GM12878 (cell line): ENCODE results near the gene BOD1L2. TPM values are rescaled to one million over a fixed set of nuclear protein-coding genes. Genes with fewer than 3 reads are reported as not detected.

Experiments
- ATAC-seq: fragments of 200-7000 bp; cut with Tn5 transposase; 3 replicates; pipeline ENCODE4 v1.9.1; 2020; ENCODE audit warnings: mild to moderate bottlenecking, moderate library complexity
- BruUV-seq: library from RNA; stranded (reverse); fragments of 400-500 nt; replicated peaks from 2 replicates; lab custom pipeline; 2021; lab: Mats Ljungman, UMichigan
- CTCF ChIA-PET: fragments of 300-600 bp; sonication (Branson Sonifier 250); formaldehyde crosslinking; extraction: SDS; loops from one replicate; lab custom pipeline; 2021; ENCODE audit warnings: inconsistent platforms; lab: Yijun Ruan, JAX
- POLR2A ChIA-PET: fragments of 350-600 bp; formaldehyde crosslinking; extraction: SDS; loops from one replicate; lab custom pipeline; 2021; ENCODE audit warnings: inconsistent platforms; lab: Charles Lee
- RAD21 ChIA-PET: fragments of 300-600 bp; sonication (Branson Sonifier 250); formaldehyde crosslinking; loops from one replicate; lab custom pipeline; 2023; ENCODE audit warnings: antibody characterized with exemption; ENCODE audit not compliant: unreplicated experiment; lab: Charles Lee
- SMC1A ChIA-PET: fragments of 300-600 bp; sonication (Branson Sonifier 250); formaldehyde crosslinking; loops from one replicate; lab custom pipeline; 2023; ENCODE audit not compliant: unreplicated experiment, uncharacterized antibody; lab: Charles Lee
- DNase-seq: peaks from one replicate; pipeline ENCODE4 v3.0.0-alpha.2; 2011; ENCODE audit warnings: low read depth, low spot score
- FAIRE-seq: peaks from 3 replicates; lab custom pipeline; 2011; peaks lifted over from hg19 to GRCh38; lab: Jason Lieb, UNC
- H2AFZ ChIP-seq: 2 replicates; pipeline ENCODE4 v1.6.0; 2011; ENCODE audit warnings: low read depth, low read length, control low read depth; ENCODE audit not compliant: control insufficient read depth
- H3K27ac ChIP-seq: 2 replicates; pipeline ENCODE4 v1.5.1; 2011; ENCODE audit warnings: control low read depth; ENCODE audit not compliant: control insufficient read depth, insufficient read depth
- H3K27me3 ChIP-seq, 2 experiments: replicated peaks in 1 of 2; 2 replicates each; pipeline versions ENCODE4 v1.6.0 to v1.6.1; 2011; ENCODE audit warnings: low read length in 1 of 2; ENCODE audit not compliant: control insufficient read depth in 2 of 2, insufficient read depth in 2 of 2
- H3K36me3 ChIP-seq, 2 experiments: 2 replicates each; pipeline ENCODE4 v1.5.1; 2011; ENCODE audit warnings: low read length in 1 of 2; ENCODE audit not compliant: control insufficient read depth in 2 of 2, insufficient read depth in 2 of 2
- H3K4me1 ChIP-seq: 2 replicates; pipeline ENCODE4 v1.6.1; 2011; ENCODE audit warnings: mild to moderate bottlenecking, low read length, moderate library complexity, mixed read lengths; ENCODE audit not compliant: control insufficient read depth, insufficient read depth
- H3K4me2 ChIP-seq: 2 replicates; pipeline ENCODE4 v1.6.0; 2011; ENCODE audit warnings: control low read depth; ENCODE audit not compliant: control insufficient read depth, insufficient read depth
- H3K4me3 ChIP-seq: fragments of 200-600 bp; sonication (generic); 2 replicates; pipeline ENCODE4 v1.5.1; 2016
- H3K79me2 ChIP-seq: 2 replicates; pipeline ENCODE4 v1.6.0; 2011; ENCODE audit warnings: low read length; ENCODE audit not compliant: control insufficient read depth, insufficient read depth
- H3K9ac ChIP-seq: 2 replicates; pipeline ENCODE4 v1.8.0; 2011; ENCODE audit warnings: low read length, control low read depth, mixed read lengths; ENCODE audit not compliant: control insufficient read depth, insufficient read depth
- H3K9me3 ChIP-seq: replicated peaks from 3 replicates; pipeline ENCODE4 v1.5.1; 2011; ENCODE audit warnings: mild to moderate bottlenecking, low read length; ENCODE audit not compliant: control insufficient read depth, insufficient read depth
- H4K20me1 ChIP-seq: 2 replicates; pipeline ENCODE4 v1.6.0; 2011; ENCODE audit not compliant: control insufficient read depth, insufficient read depth
- BHLHE40 ChIP-seq, 2 experiments: fragments of 450-650 bp in 1 of 2; IDR thresholded peaks; 2 replicates each; pipeline ENCODE4 v1.6.1; 2011 to 2017; ENCODE audit warnings: low read depth in 2 of 2, borderline replicate concordance in 1 of 2, improper control_type of control experiment in 1 of 2, low read length in 1 of 2, mild to moderate bottlenecking in 1 of 2
- EED ChIP-seq: sonication (generic); IDR thresholded peaks from 2 replicates; pipeline ENCODE4 v1.6.1; 2016; ENCODE audit warnings: antibody characterized with exemption, low read depth
- RAD21 ChIP-seq: IDR thresholded peaks from 2 replicates; pipeline ENCODE4 v1.6.1; 2011; ENCODE audit warnings: mild to moderate bottlenecking, low read depth, low read length, moderate library complexity; ENCODE audit not compliant: insufficient read depth
- RBBP5 ChIP-seq: fragments of 200-600 bp; sonication (generic); conservative IDR thresholded peaks from 2 replicates; pipeline ENCODE4 v1.6.1; 2016
- RELA ChIP-seq: fragments of 450-650 bp; IDR thresholded peaks from 2 replicates; pipeline ENCODE4 v1.8.0; 2014; ENCODE audit warnings: borderline replicate concordance; ENCODE audit not compliant: partially characterized antibody
- in situ Hi-C: fragments of 300-500 bp; cut with MboI; formaldehyde crosslinking; loops from 9 replicates; pipeline ENCODE4 v1.14.3; 2018; ENCODE audit warnings: mixed read lengths
- intact Hi-C: fragments of 100-400 bp; cut with micrococcal nuclease; formaldehyde crosslinking; loops from one replicate; pipeline ENCODE4 v1.14.2; 2022; ENCODE audit not compliant: unreplicated experiment
- polyA plus RNA-seq, 11 experiments: library from polyadenylated mRNA; depleted of rRNA in 4 of 11; unstranded in 6 of 11; stranded (reverse) in 5 of 11; fragments of >200 nt; fragmentation: Nextera tagmentation in 4 of 11; fragmentation: Illumina TruSeq in 1 of 11; extraction: Ambion mirVana in 4 of 11; extraction: Trizol in 1 of 11; gene quantifications; 1 replicate in 1 of 11; 2 replicates in 10 of 11; pipeline versions ENCODE4 v1.2.1 to v1.2.3, GENCODE V29; 2011 to 2016; ENCODE audit warnings: inconsistent platforms in 2 of 11, missing spikeins in 2 of 11, low read depth in 1 of 11
- total RNA-seq, 4 experiments: library from RNA; depleted of rRNA in 3 of 4; stranded (reverse); fragments of >200 nt in 3 of 4; fragmentation: Illumina TruSeq in 1 of 4; extraction: Trizol in 1 of 4; gene quantifications; 2 replicates each; pipeline versions ENCODE4 v1.2.1 to v1.2.3, GENCODE V29; 2013 to 2021
- TF ChIP-seq, protein P1 (sequence below): IDR thresholded peaks from 2 replicates; pipeline ENCODE4 v1.6.1; 2012; ENCODE audit warnings: improper control_type of control experiment, low read depth, low read length; ENCODE audit not compliant: insufficient replicate concordance
- TF ChIP-seq, protein P2 (sequence below): fragments of 450-650 bp; IDR thresholded peaks from 2 replicates; pipeline ENCODE4 v1.6.1; 2017; ENCODE audit warnings: borderline replicate concordance
- TF ChIP-seq, protein P3 (sequence below): fragments of 450-650 bp; IDR thresholded peaks from 2 replicates; pipeline ENCODE4 v1.6.1; 2018; ENCODE audit warnings: mild to moderate bottlenecking, low read depth, moderate library complexity; ENCODE audit not compliant: partially characterized antibody
- TF ChIP-seq, protein P4 (sequence below): IDR thresholded peaks from 2 replicates; pipeline ENCODE4 v1.6.1; 2012; ENCODE audit warnings: mild to moderate bottlenecking, low read depth, low read length

The BOD1L2 gene
- total and polyA plus RNA-seq, 10 of the 15 experiments (the other 5 are each of a cell fraction or from before 2014, with no cell fraction given): not detected

DNA sequence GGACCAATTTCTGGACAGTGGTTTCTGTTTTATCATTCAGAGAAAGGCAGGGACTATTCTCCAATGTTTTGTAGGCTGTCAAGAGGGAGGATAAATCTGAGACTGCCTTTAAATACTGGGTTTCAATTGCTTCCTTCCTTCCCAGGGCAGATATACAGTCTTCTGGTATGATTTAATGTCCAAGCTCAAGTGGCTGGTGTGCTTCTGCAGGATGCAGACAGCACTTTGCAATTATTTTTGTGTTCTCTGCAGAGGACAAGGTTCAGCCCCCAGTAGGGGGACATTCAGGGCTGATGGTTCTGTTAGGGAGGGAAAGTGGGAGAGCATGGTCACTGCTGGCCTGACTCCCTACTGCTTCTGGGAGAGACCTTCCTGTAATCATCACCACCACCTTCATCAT, 4.6 kb upstream of the BOD1L2 start:
- ATAC-seq (no peak), DNase-seq (no peak), FAIRE-seq (no peak)
- ChIA-PET RAD21 (no interaction called here), SMC1A (interaction anchor here (0.6 kb wide), 1 partner anchor 187 kb away, joined by 3 read pairs; no protein-coding TSS in a partner anchor), POLR2A (no interaction called here), CTCF (no interaction called here)
- Histone ChIP-seq H3K36me3 (no peaks in the 10 kb centered on the region), H3K27ac (no peak overlapping the region), H2AFZ (no peak overlapping the region), H3K9ac (no peak overlapping the region), H3K9me3 (no peaks in the 10 kb centered on the region; the same call in 2 of the 3 replicates), H3K79me2 (no peaks in the 10 kb centered on the region), H3K4me2 (no peak overlapping the region), H3K27me3 (no peaks in the 10 kb centered on the region), H3K4me1 (no peaks in the 10 kb centered on the region), H3K4me3 (no peak overlapping the region), H4K20me1 (no peaks in the 10 kb centered on the region)
- no TSS peak for BruUV-seq
- in situ Hi-C loops: no loop called here
- intact Hi-C loops: no loop called here
- TF ChIP-seq, protein P1, sequence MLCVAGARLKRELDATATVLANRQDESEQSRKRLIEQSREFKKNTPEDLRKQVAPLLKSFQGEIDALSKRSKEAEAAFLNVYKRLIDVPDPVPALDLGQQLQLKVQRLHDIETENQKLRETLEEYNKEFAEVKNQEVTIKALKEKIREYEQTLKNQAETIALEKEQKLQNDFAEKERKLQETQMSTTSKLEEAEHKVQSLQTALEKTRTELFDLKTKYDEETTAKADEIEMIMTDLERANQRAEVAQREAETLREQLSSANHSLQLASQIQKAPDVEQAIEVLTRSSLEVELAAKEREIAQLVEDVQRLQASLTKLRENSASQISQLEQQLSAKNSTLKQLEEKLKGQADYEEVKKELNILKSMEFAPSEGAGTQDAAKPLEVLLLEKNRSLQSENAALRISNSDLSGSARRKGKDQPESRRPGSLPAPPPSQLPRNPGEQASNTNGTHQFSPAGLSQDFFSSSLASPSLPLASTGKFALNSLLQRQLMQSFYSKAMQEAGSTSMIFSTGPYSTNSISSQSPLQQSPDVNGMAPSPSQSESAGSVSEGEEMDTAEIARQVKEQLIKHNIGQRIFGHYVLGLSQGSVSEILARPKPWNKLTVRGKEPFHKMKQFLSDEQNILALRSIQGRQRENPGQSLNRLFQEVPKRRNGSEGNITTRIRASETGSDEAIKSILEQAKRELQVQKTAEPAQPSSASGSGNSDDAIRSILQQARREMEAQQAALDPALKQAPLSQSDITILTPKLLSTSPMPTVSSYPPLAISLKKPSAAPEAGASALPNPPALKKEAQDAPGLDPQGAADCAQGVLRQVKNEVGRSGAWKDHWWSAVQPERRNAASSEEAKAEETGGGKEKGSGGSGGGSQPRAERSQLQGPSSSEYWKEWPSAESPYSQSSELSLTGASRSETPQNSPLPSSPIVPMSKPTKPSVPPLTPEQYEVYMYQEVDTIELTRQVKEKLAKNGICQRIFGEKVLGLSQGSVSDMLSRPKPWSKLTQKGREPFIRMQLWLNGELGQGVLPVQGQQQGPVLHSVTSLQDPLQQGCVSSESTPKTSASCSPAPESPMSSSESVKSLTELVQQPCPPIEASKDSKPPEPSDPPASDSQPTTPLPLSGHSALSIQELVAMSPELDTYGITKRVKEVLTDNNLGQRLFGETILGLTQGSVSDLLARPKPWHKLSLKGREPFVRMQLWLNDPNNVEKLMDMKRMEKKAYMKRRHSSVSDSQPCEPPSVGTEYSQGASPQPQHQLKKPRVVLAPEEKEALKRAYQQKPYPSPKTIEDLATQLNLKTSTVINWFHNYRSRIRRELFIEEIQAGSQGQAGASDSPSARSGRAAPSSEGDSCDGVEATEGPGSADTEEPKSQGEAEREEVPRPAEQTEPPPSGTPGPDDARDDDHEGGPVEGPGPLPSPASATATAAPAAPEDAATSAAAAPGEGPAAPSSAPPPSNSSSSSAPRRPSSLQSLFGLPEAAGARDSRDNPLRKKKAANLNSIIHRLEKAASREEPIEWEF: no peak
- no peak for TF ChIP-seq BHLHE40 (IDR thresholded peaks at IDR 0.05; ENCODE audit: borderline replicate concordance in 1 of 2, low read depth in 2 of 2, low read length in 1 of 2)
- TF ChIP-seq RELA: no peak
- no peak for TF ChIP-seq RAD21
- TF ChIP-seq, protein P2, sequence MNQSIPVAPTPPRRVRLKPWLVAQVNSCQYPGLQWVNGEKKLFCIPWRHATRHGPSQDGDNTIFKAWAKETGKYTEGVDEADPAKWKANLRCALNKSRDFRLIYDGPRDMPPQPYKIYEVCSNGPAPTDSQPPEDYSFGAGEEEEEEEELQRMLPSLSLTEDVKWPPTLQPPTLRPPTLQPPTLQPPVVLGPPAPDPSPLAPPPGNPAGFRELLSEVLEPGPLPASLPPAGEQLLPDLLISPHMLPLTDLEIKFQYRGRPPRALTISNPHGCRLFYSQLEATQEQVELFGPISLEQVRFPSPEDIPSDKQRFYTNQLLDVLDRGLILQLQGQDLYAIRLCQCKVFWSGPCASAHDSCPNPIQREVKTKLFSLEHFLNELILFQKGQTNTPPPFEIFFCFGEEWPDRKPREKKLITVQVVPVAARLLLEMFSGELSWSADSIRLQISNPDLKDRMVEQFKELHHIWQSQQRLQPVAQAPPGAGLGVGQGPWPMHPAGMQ: no peak
- TF ChIP-seq, protein P3, sequence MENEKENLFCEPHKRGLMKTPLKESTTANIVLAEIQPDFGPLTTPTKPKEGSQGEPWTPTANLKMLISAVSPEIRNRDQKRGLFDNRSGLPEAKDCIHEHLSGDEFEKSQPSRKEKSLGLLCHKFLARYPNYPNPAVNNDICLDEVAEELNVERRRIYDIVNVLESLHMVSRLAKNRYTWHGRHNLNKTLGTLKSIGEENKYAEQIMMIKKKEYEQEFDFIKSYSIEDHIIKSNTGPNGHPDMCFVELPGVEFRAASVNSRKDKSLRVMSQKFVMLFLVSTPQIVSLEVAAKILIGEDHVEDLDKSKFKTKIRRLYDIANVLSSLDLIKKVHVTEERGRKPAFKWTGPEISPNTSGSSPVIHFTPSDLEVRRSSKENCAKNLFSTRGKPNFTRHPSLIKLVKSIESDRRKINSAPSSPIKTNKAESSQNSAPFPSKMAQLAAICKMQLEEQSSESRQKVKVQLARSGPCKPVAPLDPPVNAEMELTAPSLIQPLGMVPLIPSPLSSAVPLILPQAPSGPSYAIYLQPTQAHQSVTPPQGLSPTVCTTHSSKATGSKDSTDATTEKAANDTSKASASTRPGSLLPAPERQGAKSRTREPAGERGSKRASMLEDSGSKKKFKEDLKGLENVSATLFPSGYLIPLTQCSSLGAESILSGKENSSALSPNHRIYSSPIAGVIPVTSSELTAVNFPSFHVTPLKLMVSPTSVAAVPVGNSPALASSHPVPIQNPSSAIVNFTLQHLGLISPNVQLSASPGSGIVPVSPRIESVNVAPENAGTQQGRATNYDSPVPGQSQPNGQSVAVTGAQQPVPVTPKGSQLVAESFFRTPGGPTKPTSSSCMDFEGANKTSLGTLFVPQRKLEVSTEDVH: no peak
- TF ChIP-seq, protein P4, sequence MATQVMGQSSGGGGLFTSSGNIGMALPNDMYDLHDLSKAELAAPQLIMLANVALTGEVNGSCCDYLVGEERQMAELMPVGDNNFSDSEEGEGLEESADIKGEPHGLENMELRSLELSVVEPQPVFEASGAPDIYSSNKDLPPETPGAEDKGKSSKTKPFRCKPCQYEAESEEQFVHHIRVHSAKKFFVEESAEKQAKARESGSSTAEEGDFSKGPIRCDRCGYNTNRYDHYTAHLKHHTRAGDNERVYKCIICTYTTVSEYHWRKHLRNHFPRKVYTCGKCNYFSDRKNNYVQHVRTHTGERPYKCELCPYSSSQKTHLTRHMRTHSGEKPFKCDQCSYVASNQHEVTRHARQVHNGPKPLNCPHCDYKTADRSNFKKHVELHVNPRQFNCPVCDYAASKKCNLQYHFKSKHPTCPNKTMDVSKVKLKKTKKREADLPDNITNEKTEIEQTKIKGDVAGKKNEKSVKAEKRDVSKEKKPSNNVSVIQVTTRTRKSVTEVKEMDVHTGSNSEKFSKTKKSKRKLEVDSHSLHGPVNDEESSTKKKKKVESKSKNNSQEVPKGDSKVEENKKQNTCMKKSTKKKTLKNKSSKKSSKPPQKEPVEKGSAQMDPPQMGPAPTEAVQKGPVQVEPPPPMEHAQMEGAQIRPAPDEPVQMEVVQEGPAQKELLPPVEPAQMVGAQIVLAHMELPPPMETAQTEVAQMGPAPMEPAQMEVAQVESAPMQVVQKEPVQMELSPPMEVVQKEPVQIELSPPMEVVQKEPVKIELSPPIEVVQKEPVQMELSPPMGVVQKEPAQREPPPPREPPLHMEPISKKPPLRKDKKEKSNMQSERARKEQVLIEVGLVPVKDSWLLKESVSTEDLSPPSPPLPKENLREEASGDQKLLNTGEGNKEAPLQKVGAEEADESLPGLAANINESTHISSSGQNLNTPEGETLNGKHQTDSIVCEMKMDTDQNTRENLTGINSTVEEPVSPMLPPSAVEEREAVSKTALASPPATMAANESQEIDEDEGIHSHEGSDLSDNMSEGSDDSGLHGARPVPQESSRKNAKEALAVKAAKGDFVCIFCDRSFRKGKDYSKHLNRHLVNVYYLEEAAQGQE: no peak
- no peak for TF ChIP-seq EED
- no peak for TF ChIP-seq RBBP5
